ENCODE measurements around the gene IRAK3. TPM values are rescaled to one million over a fixed set of nuclear protein-coding genes. Genes with fewer than 3 reads are reported as not detected.

Gene IRAK3
- total and polyA plus RNA-seq, 2 experiments from 2014 or later: 0.53 to 1.8 TPM

DNA sequence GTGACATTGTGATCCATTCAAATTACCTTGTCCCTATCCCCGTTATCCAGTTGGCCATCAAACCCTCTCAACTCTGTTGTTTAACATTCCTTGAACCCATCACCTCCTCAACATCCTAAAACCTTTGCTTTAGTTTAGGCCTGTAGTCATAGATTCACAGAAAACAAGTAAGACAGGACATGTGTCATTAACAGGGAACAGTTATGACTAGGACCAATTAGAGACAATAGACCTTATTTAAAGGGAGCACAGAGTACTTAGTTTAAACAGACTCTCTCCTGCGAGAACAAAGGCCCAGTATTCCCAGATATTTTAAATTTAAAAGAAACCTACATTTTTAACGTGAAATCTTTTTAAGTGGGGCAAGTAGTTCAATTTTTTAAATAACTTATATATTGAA, 93.2 kb downstream of the IRAK3 start:
- peaks cover 9% of the 10 kb centered on the region for H3K9me3 Mint-ChIP-seq
- Histone ChIP-seq H3K4me2 (no peak overlapping the region), H2AFZ (no peak overlapping the region), H3K27me3 (ENCODE audit: insufficient read depth) (no peaks in the 10 kb centered on the region), H3K79me2 (replicated peaks; ENCODE audit: insufficient read depth) (no peaks in the 10 kb centered on the region), H3K4me1 (ENCODE audit: insufficient read depth) (no peaks in the 10 kb centered on the region), H4K20me1 (replicated peaks; ENCODE audit: insufficient read depth) (no peaks in the 10 kb centered on the region), H3K9me2 (ENCODE audit: insufficient read depth) (peaks cover 8% of the 10 kb centered on the region), H3K36me3 (ENCODE audit: insufficient read depth) (0 out of 2 replicates have a peak, but pooled peaks cover 7% of the 10 kb centered on the region), H3K27ac (ENCODE audit: low read depth) (no peak overlapping the region), H3K4me3 (no peak overlapping the region), H3F3A (replicated peaks; ENCODE audit: low read depth) (no peaks in the 10 kb centered on the region)
- H3K4me3 Mint-ChIP-seq: no peak overlapping the region
- H3K36me3 Mint-ChIP-seq (ENCODE audit: low read depth): no peaks in the 10 kb centered on the region
- no peaks in the 10 kb centered on the region; the same call in 2 of the 3 replicates for H3K4me1 Mint-ChIP-seq
- peaks cover 2% of the 10 kb centered on the region for H3K27me3 Mint-ChIP-seq (ENCODE audit: insufficient read depth, low read depth, poor library complexity)
- ATAC-seq (no peak), DNase-seq (ENCODE audit: low spot score) (no peak)
- no peak overlapping the region for H3K27ac Mint-ChIP-seq
- TF ChIP-seq CTCF (conservative IDR thresholded peaks at IDR 0.05; ENCODE audit: low read depth in 2 of 2): no peak
- no peak for TF ChIP-seq NANOG (IDR thresholded peaks at IDR 0.05; ENCODE audit: borderline replicate concordance)
- TF ChIP-seq ZNF331 (CRISPR knock-in tag; IDR thresholded peaks at IDR 0.05; ENCODE audit: low read depth): no peak
- no peak for TF ChIP-seq ZNF114 (CRISPR knock-in tag; IDR thresholded peaks at IDR 0.05)

GRCh38 chr12:66287275-66287674, 98.3 kb downstream of the IRAK3 start:
- Histone ChIP-seq H2AFZ (no peak overlapping the region), H3K27ac (ENCODE audit: low read depth) (no peak overlapping the region), H3F3A (replicated peaks; ENCODE audit: low read depth) (no peaks in the 10 kb centered on the region), H3K4me1 (ENCODE audit: insufficient read depth) (no peaks in the 10 kb centered on the region), H4K20me1 (replicated peaks; ENCODE audit: insufficient read depth) (no peaks in the 10 kb centered on the region), H3K4me2 (no peak overlapping the region), H3K79me2 (replicated peaks; ENCODE audit: insufficient read depth) (no peaks in the 10 kb centered on the region), H3K4me3 (no peak overlapping the region), H3K9me2 (ENCODE audit: insufficient read depth) (0 out of 2 replicates have a peak, but pooled peaks cover 6% of the 10 kb centered on the region), H3K36me3 (ENCODE audit: insufficient read depth) (0 out of 2 replicates have a peak, but pooled peaks cover 1% of the 10 kb centered on the region), H3K27me3 (ENCODE audit: insufficient read depth) (no peaks in the 10 kb centered on the region)
- Mint-ChIP-seq H3K36me3 (ENCODE audit: low read depth) (no peaks in the 10 kb centered on the region), H3K9me3 (no peaks in the 10 kb centered on the region; the same call in 2 of the 3 replicates), H3K4me1 (no peaks in the 10 kb centered on the region; the same call in 2 of the 3 replicates), H3K27me3 (ENCODE audit: insufficient read depth, low read depth, poor library complexity) (no peaks in the 10 kb centered on the region), H3K4me3 (no peak overlapping the region), H3K27ac (no peak overlapping the region)
- DNase-seq (ENCODE audit: low spot score) (no peak), ATAC-seq (no peak)
- no peak for TF ChIP-seq STAT1 (IDR thresholded peaks at IDR 0.05; ENCODE audit: unreplicated experiment)
- TF ChIP-seq EZH2 (IDR thresholded peaks at IDR 0.05; ENCODE audit: low read depth, unreplicated experiment): no peak
- TF ChIP-seq NANOG (IDR thresholded peaks at IDR 0.05; ENCODE audit: borderline replicate concordance): no peak
- TF ChIP-seq ZNF331 (CRISPR knock-in tag; IDR thresholded peaks at IDR 0.05; ENCODE audit: low read depth): no peak
- TF ChIP-seq, protein P1, sequence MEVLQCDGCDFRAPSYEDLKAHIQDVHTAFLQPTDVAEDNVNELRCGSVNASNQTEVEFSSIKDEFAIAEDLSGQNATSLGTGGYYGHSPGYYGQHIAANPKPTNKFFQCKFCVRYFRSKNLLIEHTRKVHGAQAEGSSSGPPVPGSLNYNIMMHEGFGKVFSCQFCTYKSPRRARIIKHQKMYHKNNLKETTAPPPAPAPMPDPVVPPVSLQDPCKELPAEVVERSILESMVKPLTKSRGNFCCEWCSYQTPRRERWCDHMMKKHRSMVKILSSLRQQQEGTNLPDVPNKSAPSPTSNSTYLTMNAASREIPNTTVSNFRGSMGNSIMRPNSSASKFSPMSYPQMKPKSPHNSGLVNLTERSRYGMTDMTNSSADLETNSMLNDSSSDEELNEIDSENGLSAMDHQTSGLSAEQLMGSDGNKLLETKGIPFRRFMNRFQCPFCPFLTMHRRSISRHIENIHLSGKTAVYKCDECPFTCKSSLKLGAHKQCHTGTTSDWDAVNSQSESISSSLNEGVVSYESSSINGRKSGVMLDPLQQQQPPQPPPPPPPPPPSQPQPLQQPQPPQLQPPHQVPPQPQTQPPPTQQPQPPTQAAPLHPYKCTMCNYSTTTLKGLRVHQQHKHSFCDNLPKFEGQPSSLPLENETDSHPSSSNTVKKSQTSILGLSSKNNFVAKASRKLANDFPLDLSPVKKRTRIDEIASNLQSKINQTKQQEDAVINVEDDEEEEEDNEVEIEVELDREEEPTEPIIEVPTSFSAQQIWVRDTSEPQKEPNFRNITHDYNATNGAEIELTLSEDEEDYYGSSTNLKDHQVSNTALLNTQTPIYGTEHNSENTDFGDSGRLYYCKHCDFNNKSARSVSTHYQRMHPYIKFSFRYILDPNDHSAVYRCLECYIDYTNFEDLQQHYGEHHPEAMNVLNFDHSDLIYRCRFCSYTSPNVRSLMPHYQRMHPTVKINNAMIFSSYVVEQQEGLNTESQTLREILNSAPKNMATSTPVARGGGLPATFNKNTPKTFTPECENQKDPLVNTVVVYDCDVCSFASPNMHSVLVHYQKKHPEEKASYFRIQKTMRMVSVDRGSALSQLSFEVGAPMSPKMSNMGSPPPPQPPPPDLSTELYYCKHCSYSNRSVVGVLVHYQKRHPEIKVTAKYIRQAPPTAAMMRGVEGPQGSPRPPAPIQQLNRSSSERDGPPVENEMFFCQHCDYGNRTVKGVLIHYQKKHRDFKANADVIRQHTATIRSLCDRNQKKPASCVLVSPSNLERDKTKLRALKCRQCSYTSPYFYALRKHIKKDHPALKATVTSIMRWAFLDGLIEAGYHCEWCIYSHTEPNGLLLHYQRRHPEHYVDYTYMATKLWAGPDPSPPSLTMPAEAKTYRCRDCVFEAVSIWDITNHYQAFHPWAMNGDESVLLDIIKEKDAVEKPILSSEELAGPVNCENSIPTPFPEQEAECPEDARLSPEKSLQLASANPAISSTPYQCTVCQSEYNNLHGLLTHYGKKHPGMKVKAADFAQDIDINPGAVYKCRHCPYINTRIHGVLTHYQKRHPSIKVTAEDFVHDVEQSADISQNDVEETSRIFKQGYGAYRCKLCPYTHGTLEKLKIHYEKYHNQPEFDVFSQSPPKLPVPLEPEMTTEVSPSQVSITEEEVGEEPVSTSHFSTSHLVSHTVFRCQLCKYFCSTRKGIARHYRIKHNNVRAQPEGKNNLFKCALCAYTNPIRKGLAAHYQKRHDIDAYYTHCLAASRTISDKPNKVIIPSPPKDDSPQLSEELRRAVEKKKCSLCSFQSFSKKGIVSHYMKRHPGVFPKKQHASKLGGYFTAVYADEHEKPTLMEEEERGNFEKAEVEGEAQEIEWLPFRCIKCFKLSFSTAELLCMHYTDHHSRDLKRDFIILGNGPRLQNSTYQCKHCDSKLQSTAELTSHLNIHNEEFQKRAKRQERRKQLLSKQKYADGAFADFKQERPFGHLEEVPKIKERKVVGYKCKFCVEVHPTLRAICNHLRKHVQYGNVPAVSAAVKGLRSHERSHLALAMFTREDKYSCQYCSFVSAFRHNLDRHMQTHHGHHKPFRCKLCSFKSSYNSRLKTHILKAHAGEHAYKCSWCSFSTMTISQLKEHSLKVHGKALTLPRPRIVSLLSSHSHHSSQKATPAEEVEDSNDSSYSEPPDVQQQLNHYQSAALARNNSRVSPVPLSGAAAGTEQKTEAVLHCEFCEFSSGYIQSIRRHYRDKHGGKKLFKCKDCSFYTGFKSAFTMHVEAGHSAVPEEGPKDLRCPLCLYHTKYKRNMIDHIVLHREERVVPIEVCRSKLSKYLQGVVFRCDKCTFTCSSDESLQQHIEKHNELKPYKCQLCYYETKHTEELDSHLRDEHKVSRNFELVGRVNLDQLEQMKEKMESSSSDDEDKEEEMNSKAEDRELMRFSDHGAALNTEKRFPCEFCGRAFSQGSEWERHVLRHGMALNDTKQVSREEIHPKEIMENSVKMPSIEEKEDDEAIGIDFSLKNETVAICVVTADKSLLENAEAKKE (CRISPR knock-in tag; IDR thresholded peaks at IDR 0.05): no peak
- no peak for TF ChIP-seq POLR2AphosphoS5 (IDR thresholded peaks at IDR 0.05; ENCODE audit: low read depth)
- no peak for TF ChIP-seq CTCF (conservative IDR thresholded peaks at IDR 0.05; ENCODE audit: low read depth in 2 of 2)
